Skeletal muscle tissue (tissue), 4 donors: ENCODE measurements around the gene CRYGN. TPM values are rescaled to one million over a fixed set of nuclear protein-coding genes. Genes with fewer than 3 reads are reported as not detected.
A peak's percentile ranks its signal among the peaks of the same experiment; 100 is the strongest.

Source experiments
- H3K27ac ChIP-seq: one replicate; pipeline ENCODE4 v1.7.0; 2013; ENCODE audit warnings: mild to moderate bottlenecking, low read depth, low read length, inconsistent platforms
- H3K27me3 ChIP-seq, 3 donors: one replicate each; pipeline ENCODE4 v1.7.0; 2013; ENCODE audit warnings: low read length in 3 of 3; ENCODE audit not compliant: control insufficient read depth in 3 of 3, insufficient read depth in 3 of 3
- H3K36me3 ChIP-seq, 3 donors: one replicate each; pipeline ENCODE4 v1.7.0; 2013; ENCODE audit warnings: low read length in 3 of 3; ENCODE audit not compliant: control insufficient read depth in 3 of 3, insufficient read depth in 3 of 3
- H3K4me1 ChIP-seq, 3 donors: one replicate each; pipeline ENCODE4 v1.7.0; 2013; ENCODE audit warnings: low read length in 3 of 3, mild to moderate bottlenecking in 3 of 3; ENCODE audit not compliant: control insufficient read depth in 3 of 3, insufficient read depth in 3 of 3
- H3K4me3 ChIP-seq, 3 donors: one replicate each; pipeline ENCODE4 v1.7.0; 2013; ENCODE audit warnings: low read length in 3 of 3
- H3K9ac ChIP-seq, 3 donors: one replicate each; pipeline ENCODE4 v1.7.0; 2013; ENCODE audit warnings: low read length in 3 of 3, mild to moderate bottlenecking in 3 of 3, moderate library complexity in 2 of 3, low read depth in 1 of 3
- H3K9me3 ChIP-seq, 3 donors: one replicate each; pipeline ENCODE4 v1.7.0; 2013; ENCODE audit warnings: low read length in 3 of 3; ENCODE audit not compliant: control insufficient read depth in 3 of 3
- total RNA-seq: library from RNA; depleted of rRNA; stranded (reverse); fragments of >200 nt; gene quantifications from one replicate; pipeline ENCODE4 v1.2.3, GENCODE V29; 2014
- donor health status: Osteomylitis.

Gene CRYGN
- total RNA-seq, 1 donor from 2014 or later, result not detected

GRCh38 chr7:151481650-151482505 is 41.9 kb upstream of the CRYGN start:
- Histone ChIP-seq H3K4me1 (peaks cover 3 to 32% (median 9%) of the 10 kb centered on the region in 3 donors), H3K36me3 (peaks cover 16 to 35% (median 24%) of the 10 kb centered on the region in 3 donors), H3K9me3 (no peaks in the 10 kb centered on the region), H3K27ac (no peak overlapping the region), H3K4me3 (no peak overlapping the region), H3K9ac (no peak overlapping the region), H3K27me3 (no peaks in the 10 kb centered on the region)

DNA sequence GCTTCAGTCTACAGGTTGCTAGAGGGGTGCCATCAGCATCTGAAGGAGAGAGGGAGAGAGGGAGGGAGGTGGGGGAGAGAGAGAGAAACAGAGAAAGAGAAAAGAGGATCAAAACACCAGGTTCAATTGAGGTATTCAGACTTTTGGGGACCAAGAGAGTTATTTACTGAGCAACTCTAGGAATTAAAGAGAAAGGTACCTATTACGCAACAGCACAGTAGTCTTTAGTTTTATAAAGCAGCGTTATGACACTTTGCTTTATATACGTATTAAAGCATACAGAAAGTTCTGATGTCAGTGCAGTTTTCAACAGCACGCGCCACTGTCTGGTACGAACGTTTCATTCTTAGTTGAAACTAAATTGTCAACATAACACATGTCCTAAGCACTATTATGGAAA is 37.9 kb upstream of the CRYGN start:
- no peak overlapping the region for H3K27ac ChIP-seq
- H3K36me3 ChIP-seq, result peaks cover 3 to 11% (median 5%) of the 10 kb centered on the region in 3 donors
- no peak overlapping the region for H3K9ac ChIP-seq

DNA sequence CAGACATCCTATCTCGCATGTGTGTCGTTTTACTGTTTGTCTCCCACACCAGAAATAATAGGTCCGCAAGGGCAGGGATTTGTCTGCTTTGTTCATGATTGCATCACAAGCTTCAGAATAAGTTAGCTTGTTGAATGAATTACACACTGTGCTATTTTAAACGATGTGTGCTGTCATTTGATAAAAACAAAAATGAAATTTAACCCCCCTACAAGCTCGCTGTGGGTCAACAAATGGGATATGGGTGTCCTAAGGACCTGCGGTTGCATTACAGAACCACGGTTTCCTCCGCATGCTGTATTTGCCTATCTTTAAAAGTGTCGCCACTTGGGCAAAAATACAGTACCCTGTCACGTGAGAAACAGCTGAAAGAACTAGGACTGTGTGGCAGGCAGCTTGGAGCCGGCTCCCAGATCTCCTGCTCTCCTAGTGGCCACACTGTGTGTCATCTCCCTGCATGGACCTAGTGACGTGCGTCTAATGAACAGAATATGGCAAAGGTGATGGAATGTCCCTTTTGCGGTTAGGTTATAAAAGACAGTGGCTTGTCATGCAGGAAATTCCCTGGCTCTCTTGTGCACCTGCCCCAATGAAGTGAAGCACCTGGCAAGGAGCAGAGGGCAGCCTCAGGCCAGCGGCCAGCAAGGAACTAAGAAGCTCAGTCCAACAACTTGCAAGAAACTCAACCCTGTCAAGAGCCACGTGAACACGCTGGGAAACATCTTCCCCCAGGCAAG is 32.9 kb upstream of the CRYGN start:
- Histone ChIP-seq H3K27ac (peak overlapping the region; percentile 81), H3K9me3 (no peaks in the 10 kb centered on the region), H3K4me1 (peaks cover 12 to 39% (median 23%) of the 10 kb centered on the region in 3 donors), H3K4me3 (peak overlapping the region in 1 of 3 donors; percentile 41), H3K27me3 (no peaks in the 10 kb centered on the region), H3K9ac (peak overlapping the region in 2 of 3 donors; percentile 7 to 55), H3K36me3 (peaks cover 20 to 33% (median 30%) of the 10 kb centered on the region in 3 donors)

More for the DNA sequence above, 37.9 kb upstream of the CRYGN start:
- Histone ChIP-seq H3K27me3 (no peaks in the 10 kb centered on the region), H3K9me3 (no peaks in the 10 kb centered on the region), H3K4me1 (peaks cover 5 to 14% (median 6%) of the 10 kb centered on the region in 3 donors), H3K4me3 (no peak overlapping the region)

GRCh38 chr7:151470711-151471110 is 30.8 kb upstream of the CRYGN start:
- no peaks in the 10 kb centered on the region for H3K27me3 ChIP-seq
- no peak overlapping the region for H3K9ac ChIP-seq
- H3K36me3 ChIP-seq, result peaks cover 31 to 44% (median 43%) of the 10 kb centered on the region in 3 donors
- no peaks in the 10 kb centered on the region for H3K9me3 ChIP-seq
- H3K4me3 ChIP-seq, result no peak overlapping the region
- H3K27ac ChIP-seq, result no peak overlapping the region
- H3K4me1 ChIP-seq, result peaks cover 12 to 39% (median 23%) of the 10 kb centered on the region in 3 donors

DNA sequence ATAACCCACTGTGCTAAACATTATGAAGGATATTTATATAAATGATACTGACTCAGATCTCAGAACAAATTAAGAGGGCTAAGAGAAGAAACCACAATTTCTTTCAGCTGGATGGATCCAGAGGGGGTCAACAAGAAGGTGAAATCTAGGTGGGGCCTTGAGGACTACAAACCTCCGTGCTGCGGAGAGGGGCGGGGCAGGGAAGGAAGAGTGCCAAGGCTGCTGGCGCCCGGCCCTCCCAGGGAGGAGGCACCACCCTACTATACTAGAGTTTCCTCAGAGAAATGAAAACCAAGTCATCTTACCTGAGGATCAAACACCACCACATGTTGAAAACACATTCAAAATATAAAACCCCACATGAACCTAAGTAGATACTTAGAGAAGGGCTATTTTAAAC is 29.3 kb upstream of the CRYGN start:
- no peaks in the 10 kb centered on the region for H3K27me3 ChIP-seq
- H3K27ac ChIP-seq, result no peak overlapping the region
- H3K4me1 ChIP-seq, result peaks cover 12 to 39% (median 23%) of the 10 kb centered on the region in 3 donors
- no peak overlapping the region for H3K9ac ChIP-seq
- H3K9me3 ChIP-seq, result no peaks in the 10 kb centered on the region
- H3K4me3 ChIP-seq, result no peak overlapping the region
- H3K36me3 ChIP-seq, result peaks cover 38 to 52% (median 50%) of the 10 kb centered on the region in 3 donors

DNA sequence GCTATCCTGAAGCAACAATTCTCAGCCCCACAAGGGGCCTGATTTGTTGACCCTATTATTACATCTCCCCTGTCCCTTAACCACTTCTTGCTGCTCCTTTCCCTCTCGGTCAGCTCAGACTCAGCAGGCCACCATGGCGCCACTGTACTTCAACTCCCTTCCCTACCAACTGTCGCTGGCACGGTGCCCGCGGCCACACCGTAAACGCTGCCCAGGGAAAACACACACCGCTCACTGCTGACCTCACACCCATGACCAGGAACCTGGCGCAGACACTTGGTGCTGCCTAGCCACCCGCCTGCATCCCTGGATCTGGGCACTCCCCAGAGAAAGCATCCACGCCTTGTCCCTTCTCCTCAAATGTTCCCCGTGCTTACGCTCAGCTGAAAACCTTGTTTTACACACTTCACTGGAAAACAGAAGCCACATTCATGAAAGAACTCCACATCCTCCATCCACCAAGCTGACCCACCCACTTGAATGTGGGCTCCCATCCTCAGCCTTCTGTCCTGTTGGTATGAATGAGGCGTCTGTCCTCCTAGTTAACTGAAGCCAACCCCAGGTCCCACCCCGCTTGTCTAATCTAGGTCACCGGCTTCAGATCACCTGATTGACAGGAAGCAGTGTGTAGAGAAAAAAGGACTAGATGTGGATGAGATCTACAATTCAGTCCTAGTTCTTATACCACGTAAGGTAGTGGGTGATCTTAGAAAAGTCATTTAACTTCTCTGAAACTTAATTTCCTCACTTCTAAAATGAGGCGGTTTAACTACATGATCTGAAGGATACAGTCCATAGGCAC is 28.5 kb upstream of the CRYGN start:
- Histone ChIP-seq H3K27me3 (no peaks in the 10 kb centered on the region), H3K4me1 (peaks cover 17 to 39% (median 30%) of the 10 kb centered on the region in 3 donors), H3K27ac (no peak overlapping the region), H3K9me3 (no peaks in the 10 kb centered on the region), H3K36me3 (peaks cover 38 to 52% (median 50%) of the 10 kb centered on the region in 3 donors), H3K4me3 (no peak overlapping the region), H3K9ac (peak overlapping the region in 1 of 3 donors; percentile 3)

GRCh38 chr7:151465169-151465568 is 25.2 kb upstream of the CRYGN start:
- H3K4me1 ChIP-seq, result peaks cover 20 to 36% (median 33%) of the 10 kb centered on the region in 3 donors
- H3K9me3 ChIP-seq, result peaks cover 0 to 2% (median 0%) of the 10 kb centered on the region in 3 donors
- no peak overlapping the region for H3K27ac ChIP-seq
- no peak overlapping the region for H3K9ac ChIP-seq
- no peaks in the 10 kb centered on the region for H3K27me3 ChIP-seq
- peaks cover 36 to 45% (median 42%) of the 10 kb centered on the region in 3 donors for H3K36me3 ChIP-seq
- H3K4me3 ChIP-seq, result no peak overlapping the region

GRCh38 chr7:151462306-151462779 is 22.4 kb upstream of the CRYGN start:
- Histone ChIP-seq H3K9me3 (peaks cover 0 to 2% (median 0%) of the 10 kb centered on the region in 3 donors), H3K27ac (no peak overlapping the region), H3K4me3 (no peak overlapping the region), H3K4me1 (peaks cover 32 to 41% (median 35%) of the 10 kb centered on the region in 3 donors), H3K36me3 (peaks cover 16 to 22% (median 18%) of the 10 kb centered on the region in 3 donors), H3K9ac (no peak overlapping the region), H3K27me3 (no peaks in the 10 kb centered on the region)

DNA sequence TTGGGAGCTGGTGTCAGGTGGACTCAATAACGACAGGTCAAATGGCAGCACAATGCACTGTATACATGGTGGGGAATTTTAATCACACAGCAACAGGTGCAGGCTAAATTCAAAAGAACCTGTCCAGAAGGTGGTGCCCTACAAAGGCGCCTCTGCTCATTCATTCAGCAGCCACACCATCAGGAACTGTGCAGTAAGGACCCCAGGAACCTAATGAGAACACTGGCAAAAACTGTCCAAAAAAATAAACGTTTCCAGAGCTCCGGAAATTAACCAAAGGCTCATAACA is 21.9 kb upstream of the CRYGN start:
- Histone ChIP-seq H3K9me3 (peaks cover 0 to 2% (median 0%) of the 10 kb centered on the region in 3 donors), H3K36me3 (peaks cover 12 to 18% (median 14%) of the 10 kb centered on the region in 3 donors), H3K27ac (no peak overlapping the region), H3K4me1 (peaks cover 32 to 41% (median 35%) of the 10 kb centered on the region in 3 donors), H3K9ac (no peak overlapping the region), H3K27me3 (no peaks in the 10 kb centered on the region), H3K4me3 (no peak overlapping the region)
